ENCODE measurements around the gene NXPH4.

Gene NXPH4

DNA sequence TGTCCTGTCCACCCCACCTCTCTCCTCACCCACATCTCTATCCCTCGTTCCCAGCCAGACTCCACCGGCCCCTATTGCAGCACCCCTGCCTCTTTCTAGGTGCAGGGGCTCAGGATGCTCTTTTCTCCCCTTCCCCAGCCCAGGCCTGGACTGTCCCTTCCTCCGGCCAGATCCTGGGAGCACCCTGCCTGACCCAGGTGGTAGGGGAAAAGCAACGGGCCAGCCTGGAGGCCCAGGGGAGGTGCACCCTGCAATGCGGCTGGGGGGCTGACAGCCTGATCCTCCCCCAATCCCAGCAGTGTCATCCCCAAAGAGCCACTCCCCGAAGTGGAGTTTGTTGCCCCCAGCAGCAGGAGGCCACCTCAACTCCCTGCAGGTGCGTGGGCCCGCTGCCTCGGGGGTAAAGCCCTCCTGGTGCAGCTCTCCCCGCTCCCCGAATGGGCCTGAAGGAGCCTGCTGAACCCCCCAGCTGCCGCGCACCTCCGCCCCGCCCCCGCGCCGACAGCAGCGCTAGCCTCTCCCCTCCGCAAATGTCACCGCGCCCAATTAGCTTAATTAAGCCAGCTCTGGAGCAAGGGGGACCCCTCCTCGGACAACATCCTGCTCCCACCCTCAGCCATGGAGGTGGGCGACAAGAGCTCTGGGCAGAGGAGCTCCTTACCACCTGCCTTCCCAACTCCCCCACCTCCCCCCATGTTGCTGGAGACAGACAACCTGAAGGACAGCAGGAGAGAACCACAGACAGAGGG, 4.7 kb downstream of the NXPH4 start:
- no peak for DNase-seq

DNA sequence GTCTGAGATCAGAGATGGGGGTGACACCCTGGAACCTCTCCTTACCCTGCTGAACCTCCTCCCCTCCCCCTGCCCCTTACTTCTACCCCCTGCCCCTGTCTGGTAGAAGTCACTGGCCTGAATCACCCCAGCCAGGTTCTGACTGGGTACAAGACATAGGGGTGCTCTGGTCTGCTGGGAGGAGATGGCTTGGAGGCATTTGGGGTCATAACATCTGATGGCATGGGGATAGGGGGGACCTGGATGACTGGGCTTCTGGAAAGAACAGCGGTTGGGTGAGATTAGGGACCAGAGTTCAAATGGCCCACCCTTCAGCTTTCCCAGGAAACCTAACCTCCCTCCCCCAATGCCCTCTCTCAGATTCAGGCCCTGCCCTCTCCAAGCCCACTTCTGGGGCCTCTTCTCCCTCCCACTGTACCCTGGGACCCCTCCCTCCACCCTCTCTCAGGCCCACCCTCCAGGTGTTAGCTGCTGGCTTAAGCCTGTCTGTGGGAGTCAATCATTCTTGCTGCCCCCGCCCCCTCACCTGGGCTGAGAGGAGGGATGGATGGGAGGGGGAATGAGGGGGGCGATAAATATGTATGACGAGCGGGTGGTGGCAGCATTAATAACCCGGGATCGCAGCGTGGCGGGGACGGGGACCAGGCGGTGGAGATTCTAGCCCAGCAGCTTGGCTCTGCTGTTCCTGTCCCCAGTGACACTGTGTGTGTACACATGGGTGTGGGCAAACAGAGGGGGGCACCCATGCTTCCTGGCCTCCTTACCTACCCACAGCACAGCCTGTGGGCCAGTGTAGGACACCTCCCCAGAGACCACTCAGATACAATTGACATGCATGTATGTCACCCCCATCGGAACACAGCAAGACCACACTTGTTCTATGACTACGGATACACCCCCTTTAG, 5.9 kb downstream of the NXPH4 start:
- no peak for DNase-seq

GRCh38 chr12:57223191-57224165, 6.9 kb downstream of the NXPH4 start:
- DNase-seq: no peak

DNA sequence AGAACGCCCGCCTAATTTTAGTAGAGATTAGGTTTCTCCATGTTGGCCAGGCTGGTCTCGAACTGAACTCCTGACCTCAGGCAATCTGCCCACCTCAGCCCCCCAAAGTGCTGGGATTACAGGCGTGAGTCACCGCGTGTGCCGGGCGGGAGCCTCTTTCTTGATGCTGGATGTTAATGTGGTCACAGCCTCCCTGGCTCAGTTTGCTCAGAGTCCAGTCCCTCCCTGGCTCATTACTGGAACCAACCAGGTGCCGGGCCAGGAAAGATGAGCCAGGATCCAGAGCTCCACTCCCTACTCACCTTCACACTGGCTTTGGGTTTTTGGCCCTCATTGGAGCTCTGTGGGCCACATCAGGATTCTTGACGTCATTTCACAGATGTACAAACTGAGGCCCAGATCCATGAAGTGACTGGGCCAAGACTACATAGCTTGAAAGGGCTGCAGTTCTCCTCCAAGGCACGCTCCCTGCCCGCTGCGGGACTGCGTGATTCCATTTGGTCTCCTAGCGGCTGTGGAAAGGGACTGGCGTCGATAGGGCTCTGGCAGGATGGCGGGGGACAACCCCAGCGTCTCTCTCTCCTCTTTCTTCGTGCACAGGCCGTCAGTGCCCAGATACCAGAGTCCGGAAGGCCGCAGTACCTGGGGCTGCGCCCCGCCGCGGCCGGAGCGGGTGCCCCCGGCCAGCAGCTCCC, 7.8 kb downstream of the NXPH4 start:
- no peak for DNase-seq

GRCh38 chr12:57224973-57225679, 8.5 kb downstream of the NXPH4 start:
- DNase-seq: peak; percentile 93

DNA sequence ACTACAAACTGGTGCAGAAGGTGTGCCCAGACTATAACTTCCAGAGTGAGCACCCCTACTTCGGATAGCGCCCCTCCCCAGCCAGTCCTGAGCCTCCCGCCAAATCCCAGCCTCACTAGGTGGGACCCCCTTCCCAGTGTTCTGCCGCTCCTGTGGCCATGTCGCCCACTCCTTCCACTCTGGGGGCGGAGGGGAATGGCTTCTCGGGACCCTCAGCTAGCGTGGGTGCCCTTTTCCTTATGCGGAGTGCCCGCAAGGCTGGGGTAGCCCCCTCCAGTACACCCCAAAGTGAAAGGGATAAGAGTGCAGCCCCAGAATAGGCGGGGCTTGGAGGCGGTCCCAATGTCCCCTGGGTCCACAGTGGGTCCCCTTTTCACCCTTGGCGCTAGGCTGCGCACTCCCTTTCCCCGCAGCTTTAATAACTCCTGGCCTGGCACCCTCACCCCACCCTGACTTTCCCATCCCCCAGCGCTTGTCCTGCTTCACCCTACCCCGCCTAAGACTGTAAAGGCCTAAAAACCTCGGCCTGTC, 9.2 kb downstream of the NXPH4 start:
- DNase-seq: no peak

DNA sequence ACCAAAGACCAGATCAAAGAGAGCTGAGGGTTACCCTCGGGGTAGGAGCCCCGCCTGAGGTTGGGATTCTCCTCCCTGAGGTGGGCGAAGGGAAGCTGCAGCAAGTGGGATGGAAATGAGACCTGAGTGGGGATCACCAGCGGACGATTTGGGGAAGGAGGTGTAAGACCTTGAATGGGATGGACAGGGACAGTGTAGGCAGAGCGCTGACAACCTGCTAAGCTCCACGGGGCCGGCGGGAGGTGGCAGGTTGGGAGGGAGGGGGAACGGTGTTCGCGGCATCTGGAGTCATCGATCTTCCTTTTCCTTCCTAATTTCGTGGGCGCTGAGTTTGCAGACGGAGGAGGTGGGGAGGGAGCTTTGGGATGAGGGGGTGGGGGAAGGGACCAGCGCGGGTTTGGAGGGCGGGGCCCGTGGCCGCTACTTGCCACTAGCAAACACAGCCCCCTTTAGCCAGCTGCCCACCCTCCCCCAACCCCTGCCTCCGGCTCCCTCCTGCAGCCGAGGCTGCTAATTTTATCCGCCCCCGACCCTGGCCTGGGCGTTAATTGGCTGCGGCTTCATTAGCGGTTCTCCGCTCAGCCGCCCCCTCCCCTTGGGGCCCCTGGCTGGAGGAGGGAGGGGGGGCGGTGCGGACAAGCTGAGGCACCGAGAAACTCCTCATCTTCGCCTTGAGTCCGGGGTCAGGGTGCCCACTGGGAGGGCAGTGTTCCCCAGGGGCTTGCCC, 10.2 kb downstream of the NXPH4 start:
- DNase-seq: no peak

DNA sequence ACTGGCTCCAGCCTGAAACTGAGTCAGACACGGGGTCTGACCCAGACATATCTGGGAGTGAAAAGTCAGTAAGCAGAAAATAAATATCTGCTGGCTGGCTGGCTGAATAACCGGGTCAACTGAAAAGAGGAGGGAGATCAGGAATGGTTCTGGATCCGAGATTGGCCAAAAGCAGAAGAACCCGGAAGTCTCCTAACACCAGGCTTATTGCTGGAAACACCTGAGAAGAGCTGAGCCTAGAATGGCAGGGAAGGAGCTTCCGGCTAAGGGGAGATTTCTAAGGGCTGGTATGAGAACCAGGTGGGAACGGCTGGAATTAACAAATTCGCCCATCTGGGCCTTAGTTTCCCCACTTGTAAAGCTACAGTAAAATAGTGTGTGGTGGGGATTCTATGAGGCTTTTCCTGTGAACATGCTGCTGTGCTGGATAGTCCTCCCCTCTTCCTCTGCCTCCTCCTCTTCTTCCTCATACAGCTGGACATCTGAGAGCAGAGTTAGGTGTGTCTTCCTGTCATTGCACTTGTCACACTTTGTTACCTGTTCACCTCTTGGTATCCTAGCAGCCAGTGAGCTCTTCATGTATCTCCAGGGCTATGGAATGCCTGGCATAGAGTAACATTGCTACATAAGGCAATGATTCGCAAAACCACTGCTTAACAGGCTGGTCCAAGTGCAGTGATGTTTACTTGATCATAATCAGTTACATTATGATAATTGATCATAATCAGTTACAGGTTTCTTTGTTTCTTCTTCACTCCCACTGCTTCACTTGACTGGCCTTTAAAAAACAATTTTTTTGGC, 10.9 kb downstream of the NXPH4 start:
- DNase-seq: no peak

- DNase-seq: no peak
Measured at GRCh38 chr12:57229046-57229633, 12.5 kb downstream of the NXPH4 start.

DNA sequence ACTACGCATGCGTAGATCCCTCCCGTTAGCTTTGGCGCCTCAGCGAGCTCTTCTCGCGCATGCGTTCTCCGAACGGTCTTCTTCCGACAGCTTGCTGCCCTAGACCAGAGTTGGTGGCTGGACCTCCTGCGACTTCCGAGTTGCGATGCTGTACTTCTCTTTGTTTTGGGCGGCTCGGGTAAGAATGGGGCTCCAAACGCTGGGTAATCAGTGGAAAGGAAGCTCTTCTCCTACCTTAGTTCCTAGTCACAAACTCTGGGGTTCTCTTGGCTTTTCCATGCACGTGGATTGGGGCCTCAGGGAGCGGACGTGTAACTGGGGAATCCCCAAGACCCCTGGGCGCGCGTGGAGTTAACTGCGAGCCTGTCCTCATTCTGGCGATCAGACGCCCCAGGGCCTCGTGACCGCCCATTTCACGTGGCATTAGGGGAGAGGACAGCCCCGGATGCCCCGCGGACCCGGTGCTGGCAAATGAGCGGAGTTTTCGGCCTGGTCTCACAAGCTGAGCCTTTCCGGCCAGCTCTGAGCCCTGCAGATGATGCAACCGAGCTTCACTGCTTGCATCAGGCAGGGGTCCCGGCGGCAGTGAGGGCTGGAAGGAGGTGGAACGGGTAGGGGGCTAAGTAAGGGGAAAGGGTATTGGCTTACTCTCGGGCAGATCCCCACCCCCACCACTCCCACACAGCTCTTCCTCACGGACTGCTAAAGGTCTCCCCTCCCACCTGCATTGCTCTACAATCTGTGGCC, 13.2 kb downstream of the NXPH4 start, which contains the start of gene SHMT2:
Gene SHMT2 (plus strand): TSS at position 78 of the 747 bp plus-strand sequence. CDS start 68 bp downstream, at position 146.
- peak; percentile 98 for DNase-seq

DNA sequence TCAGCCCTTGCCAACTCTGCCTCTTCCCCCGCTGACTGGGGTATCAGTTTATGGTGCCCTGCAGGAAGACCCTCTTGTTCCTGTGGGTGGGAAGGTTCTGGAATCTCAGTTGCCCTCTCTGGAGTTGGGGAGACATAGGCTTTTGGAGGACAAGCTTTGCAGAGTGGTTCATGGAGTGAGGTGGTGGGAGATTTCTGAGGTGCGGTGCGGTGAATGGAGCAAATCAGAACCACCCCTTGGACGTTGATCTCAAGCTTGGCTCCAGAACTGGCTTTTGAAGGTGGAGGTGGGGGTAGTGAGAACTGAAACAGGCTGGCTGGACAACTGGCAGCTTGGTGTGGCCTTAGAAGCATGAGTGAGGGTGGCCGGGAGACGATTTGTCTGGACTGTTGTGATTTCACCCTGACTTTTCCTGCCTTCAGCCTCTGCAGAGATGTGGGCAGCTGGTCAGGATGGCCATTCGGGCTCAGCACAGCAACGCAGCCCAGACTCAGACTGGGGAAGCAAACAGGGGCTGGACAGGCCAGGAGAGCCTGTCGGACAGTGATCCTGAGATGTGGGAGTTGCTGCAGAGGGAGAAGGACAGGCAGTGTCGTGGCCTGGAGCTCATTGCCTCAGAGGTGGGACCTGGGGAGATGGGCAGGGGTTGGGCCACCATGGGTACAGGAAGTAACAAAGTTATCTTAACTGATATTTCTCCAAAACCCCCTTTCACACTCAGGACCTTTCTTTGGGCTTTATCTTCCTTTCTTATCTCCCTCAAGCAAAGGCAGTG, 14.0 kb downstream of the NXPH4 start:
- no peak for DNase-seq

DNA sequence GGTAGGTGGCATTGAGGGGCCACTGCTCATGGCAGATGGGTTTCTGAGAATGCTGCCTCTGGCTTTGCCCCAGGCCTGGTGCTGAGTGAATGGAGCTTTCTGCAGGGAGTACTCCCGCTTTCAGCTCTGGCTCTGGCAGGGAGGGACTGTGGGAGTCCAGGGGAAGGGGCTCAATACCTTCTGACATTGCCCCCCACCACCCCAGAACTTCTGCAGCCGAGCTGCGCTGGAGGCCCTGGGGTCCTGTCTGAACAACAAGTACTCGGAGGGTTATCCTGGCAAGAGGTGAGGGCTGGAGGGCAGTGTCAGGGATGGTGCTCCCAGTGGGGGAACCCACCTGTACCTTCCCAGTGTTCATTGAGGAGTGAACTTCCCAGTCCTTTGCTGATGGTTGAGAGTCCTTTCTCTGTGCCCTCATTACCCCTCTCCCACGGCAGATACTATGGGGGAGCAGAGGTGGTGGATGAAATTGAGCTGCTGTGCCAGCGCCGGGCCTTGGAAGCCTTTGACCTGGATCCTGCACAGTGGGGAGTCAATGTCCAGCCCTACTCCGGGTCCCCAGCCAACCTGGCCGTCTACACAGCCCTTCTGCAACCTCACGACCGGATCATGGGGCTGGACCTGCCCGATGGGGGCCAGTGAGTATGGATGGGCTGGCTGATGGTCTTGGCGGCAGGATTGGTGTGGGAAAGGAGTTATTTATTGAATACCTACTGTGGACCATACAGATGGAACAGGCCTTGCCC, 14.9 kb downstream of the NXPH4 start:
- DNase-seq: no peak

GRCh38 chr12:57232156-57232756, 15.7 kb downstream of the NXPH4 start:
- DNase-seq: no peak

GRCh38 chr12:57233357-57234232, 17.0 kb downstream of the NXPH4 start:
- no peak for DNase-seq

GRCh38 chr12:57234233-57234570, 17.6 kb downstream of the NXPH4 start:
- DNase-seq: no peak
